KMS-11 (cell line): ENCODE measurements around the gene DTNB.

Experiments
- H2AFZ ChIP-seq: fragments of 200-600 bp; sonication (generic); 2 replicates; pipeline ENCODE4 v1.6.1; 2016; ENCODE audit warnings: antibody characterized with exemption, mixed run types, low read depth
- H3K27ac ChIP-seq: fragments of 200-600 bp; sonication (generic); 2 replicates; pipeline ENCODE4 v1.6.1; 2016; ENCODE audit warnings: mild to moderate bottlenecking, mixed run types
- H3K27me3 ChIP-seq: fragments of 200-600 bp; sonication (generic); 2 replicates; pipeline ENCODE4 v1.6.1; 2017; ENCODE audit warnings: mild to moderate bottlenecking, low read depth, mixed run types, moderate library complexity; ENCODE audit not compliant: insufficient read depth
- H3K36me3 ChIP-seq: fragments of 200-600 bp; sonication (generic); 2 replicates; pipeline ENCODE4 v1.6.1; 2017; ENCODE audit warnings: mild to moderate bottlenecking, mixed run types; ENCODE audit not compliant: insufficient read depth
- H3K4me1 ChIP-seq: fragments of 200-600 bp; sonication (generic); 2 replicates; pipeline ENCODE4 v1.6.1; 2016; ENCODE audit warnings: mild to moderate bottlenecking, low read depth, mixed run types; ENCODE audit not compliant: poor library complexity, severe bottlenecking
- H3K4me2 ChIP-seq: fragments of 200-600 bp; sonication (generic); 2 replicates; pipeline ENCODE4 v1.7.0; 2016; ENCODE audit warnings: mild to moderate bottlenecking, mixed run types
- H3K4me3 ChIP-seq: fragments of 200-600 bp; sonication (generic); IDR thresholded peaks from 2 replicates; pipeline ENCODE4 v1.6.1; 2017; ENCODE audit warnings: low read depth, low read length, mixed read lengths; ENCODE audit not compliant: insufficient read depth
- H3K79me2 ChIP-seq: fragments of 200-600 bp; sonication (generic); 2 replicates; pipeline ENCODE4 v1.6.1; 2016; ENCODE audit warnings: low read depth, mixed run types; ENCODE audit not compliant: insufficient read depth
- H3K9ac ChIP-seq: fragments of 200-600 bp; sonication (generic); 2 replicates; pipeline ENCODE4 v1.6.1; 2016; ENCODE audit warnings: mild to moderate bottlenecking, mixed run types
- H4K20me1 ChIP-seq: fragments of 200-600 bp; sonication (generic); 2 replicates; pipeline ENCODE4 v1.6.1; 2016; ENCODE audit warnings: mild to moderate bottlenecking, mixed run types; ENCODE audit not compliant: insufficient read depth
- CTCF ChIP-seq: fragments of 200-600 bp; sonication (generic); conservative IDR thresholded peaks from 2 replicates; pipeline ENCODE4 v1.6.1; 2017; ENCODE audit warnings: low read depth, mild to moderate bottlenecking, antibody characterized with exemption, low read length, moderate library complexity, mixed read lengths

The DTNB gene

GRCh38 chr2:25673300-25674076 is at the start of gene DTNB:
Gene DTNB, minus strand, starts transcription at chr2:25673577. Its CDS starts 20,917 bp downstream, at chr2:25652660.
- no peak for TF ChIP-seq CTCF
- 0 out of 2 replicates have a peak, but pooled peaks cover 4% of the 10 kb centered on the region for H4K20me1 ChIP-seq
- H3K27me3 ChIP-seq = no peaks in the 10 kb centered on the region
- no peaks in the 10 kb centered on the region for H3K36me3 ChIP-seq
- H2AFZ ChIP-seq = peak within 1 kb of the TSS; percentile 99
- peak within 1 kb of the TSS; percentile 74 for H3K4me2 ChIP-seq
- peak within 1 kb of the TSS; percentile 62 for H3K27ac ChIP-seq
- 0 out of 2 replicates have a peak, but pooled peaks cover 10% of the 10 kb centered on the region for H3K79me2 ChIP-seq
- H3K9ac ChIP-seq = peak within 1 kb of the TSS; percentile 74
- H3K4me3 ChIP-seq = peak within 1 kb of the TSS; percentile 81
- H3K4me1 ChIP-seq = peaks cover 18% of the 10 kb centered on the region

GRCh38 chr2:25722224-25722623 is 48.8 kb upstream of the DTNB start:
- Histone ChIP-seq H3K4me1 (no peaks in the 10 kb centered on the region), H3K9ac (no peak overlapping the region), H3K4me2 (no peak overlapping the region), H2AFZ (no peak overlapping the region), H3K27me3 (no peaks in the 10 kb centered on the region), H3K27ac (no peak overlapping the region), H3K4me3 (no peak overlapping the region), H4K20me1 (no peaks in the 10 kb centered on the region), H3K79me2 (no peaks in the 10 kb centered on the region), H3K36me3 (no peaks in the 10 kb centered on the region)
- TF ChIP-seq CTCF = no peak

GRCh38 chr2:25720575-25720974 is 47.2 kb upstream of the DTNB start:
- H3K4me3 ChIP-seq = no peak overlapping the region
- H3K79me2 ChIP-seq = no peaks in the 10 kb centered on the region
- no peaks in the 10 kb centered on the region for H3K4me1 ChIP-seq
- TF ChIP-seq CTCF = no peak
- no peak overlapping the region for H2AFZ ChIP-seq
- no peaks in the 10 kb centered on the region for H3K27me3 ChIP-seq
- H4K20me1 ChIP-seq = no peaks in the 10 kb centered on the region
- H3K36me3 ChIP-seq = no peaks in the 10 kb centered on the region
- H3K27ac ChIP-seq = no peak overlapping the region
- H3K9ac ChIP-seq = no peak overlapping the region
- no peak overlapping the region for H3K4me2 ChIP-seq

GRCh38 chr2:25714740-25715139 is 41.4 kb upstream of the DTNB start:
- H3K9ac ChIP-seq = no peak overlapping the region

More at GRCh38 chr2:25714740-25715139, 41.4 kb upstream of the DTNB start:
- H3K4me1 ChIP-seq = no peaks in the 10 kb centered on the region
- no peaks in the 10 kb centered on the region for H3K79me2 ChIP-seq
- H3K27me3 ChIP-seq = no peaks in the 10 kb centered on the region
- TF ChIP-seq CTCF = no peak
- H3K4me2 ChIP-seq = no peak overlapping the region
- H2AFZ ChIP-seq = no peak overlapping the region
- H4K20me1 ChIP-seq = no peaks in the 10 kb centered on the region
- no peaks in the 10 kb centered on the region for H3K36me3 ChIP-seq
- H3K27ac ChIP-seq = no peak overlapping the region
- no peak overlapping the region for H3K4me3 ChIP-seq
